ENCODE results near the gene TPTE. TPM values are rescaled to one million over a fixed set of nuclear protein-coding genes. Genes with fewer than 3 reads are reported as not detected.
"Not testable (repeated sequence)": the region's sequence is repeated elsewhere in the genome, so short reads cannot be mapped to it uniquely, and the experiment has no call there.

Gene TPTE
- total RNA-seq, 1 experiment from 2014 or later = not detected

GRCh38 chr21:10627316-10627863 is 106.0 kb downstream of the TPTE start:
- no peaks in the 10 kb centered on the region for H3K27me3 Mint-ChIP-seq (ENCODE audit: low read depth)
- H3K36me3 Mint-ChIP-seq = no peaks in the 10 kb centered on the region; the same call in 1 of the 2 replicates
- ATAC-seq (no peak), DNase-seq (ENCODE audit: low spot score) (no peak)
- H3K9me3 Mint-ChIP-seq = no peaks in the 10 kb centered on the region
- no peak overlapping the region for H3K4me3 Mint-ChIP-seq
- H3K4me1 Mint-ChIP-seq = no peaks in the 10 kb centered on the region
- TF ChIP-seq ZNF232 (CRISPR knock-in tag; IDR thresholded peaks at IDR 0.05) = no peak
- TF ChIP-seq KAT7 (CRISPR knock-in tag; IDR thresholded peaks at IDR 0.05; ENCODE audit: borderline replicate concordance) = no peak
- no peak for TF ChIP-seq PRRX2 (CRISPR knock-in tag; IDR thresholded peaks at IDR 0.05)
- no peak for TF ChIP-seq ATF3 (CRISPR knock-in tag; conservative IDR thresholded peaks at IDR 0.05)
- no peak for TF ChIP-seq ZNF317 (CRISPR knock-in tag; IDR thresholded peaks at IDR 0.05; ENCODE audit: borderline replicate concordance, low read depth)
- TF ChIP-seq CREM (CRISPR knock-in tag; IDR thresholded peaks at IDR 0.05) = no peak
- no peak for TF ChIP-seq ATF6 (CRISPR knock-in tag; IDR thresholded peaks at IDR 0.05)
- TF ChIP-seq FOXP4 (CRISPR knock-in tag; IDR thresholded peaks at IDR 0.05) = no peak
- no peak for TF ChIP-seq AFF4 (CRISPR knock-in tag; IDR thresholded peaks at IDR 0.05; ENCODE audit: borderline replicate concordance)
- no peak for TF ChIP-seq TEAD4 (CRISPR knock-in tag; IDR thresholded peaks at IDR 0.05)
- TF ChIP-seq RELA (CRISPR knock-in tag; IDR thresholded peaks at IDR 0.05; ENCODE audit: borderline replicate concordance) = no peak
- no peak for TF ChIP-seq E2F4 (CRISPR knock-in tag; IDR thresholded peaks at IDR 0.05; ENCODE audit: borderline replicate concordance, low read depth)
- no peak for TF ChIP-seq ZBTB43 (CRISPR knock-in tag; IDR thresholded peaks at IDR 0.05)
- no peak for TF ChIP-seq JUN (CRISPR knock-in tag; IDR thresholded peaks at IDR 0.05)
- TF ChIP-seq GABPB1 (CRISPR knock-in tag; IDR thresholded peaks at IDR 0.05) = no peak
- TF ChIP-seq MYBL2 (CRISPR knock-in tag; IDR thresholded peaks at IDR 0.05) = no peak
- no peak for TF ChIP-seq ZBTB21 (CRISPR knock-in tag; IDR thresholded peaks at IDR 0.05; ENCODE audit: borderline replicate concordance)
- TF ChIP-seq ZNF219 (CRISPR knock-in tag; IDR thresholded peaks at IDR 0.05; ENCODE audit: borderline replicate concordance) = no peak
- TF ChIP-seq ESRRA (CRISPR knock-in tag; IDR thresholded peaks at IDR 0.05; ENCODE audit: borderline replicate concordance) = no peak
- no peak for TF ChIP-seq NFYB (CRISPR knock-in tag; conservative IDR thresholded peaks at IDR 0.05; ENCODE audit: low read depth)
- H3K27ac Mint-ChIP-seq = no peak overlapping the region
- POLR2A ChIA-PET = no interaction called here
- CTCF ChIA-PET = no interaction called here

GRCh38 chr21:10629239-10629638 is 107.9 kb downstream of the TPTE start:
- ATAC-seq; H3K36me3 Mint-ChIP-seq; DNase-seq (ENCODE audit: low spot score); H3K4me3 Mint-ChIP-seq; H3K27ac Mint-ChIP-seq; H3K27me3 Mint-ChIP-seq (ENCODE audit: low read depth); CTCF ChIA-PET; H3K4me1 Mint-ChIP-seq; POLR2A ChIA-PET; H3K9me3 Mint-ChIP-seq: not testable (repeated sequence)

GRCh38 chr21:10630829-10631228 is 109.4 kb downstream of the TPTE start:
- H3K4me1 Mint-ChIP-seq; H3K9me3 Mint-ChIP-seq; DNase-seq (ENCODE audit: low spot score); H3K4me3 Mint-ChIP-seq; H3K27ac Mint-ChIP-seq; POLR2A ChIA-PET; CTCF ChIA-PET; H3K36me3 Mint-ChIP-seq; ATAC-seq; H3K27me3 Mint-ChIP-seq (ENCODE audit: low read depth): not testable (repeated sequence)

GRCh38 chr21:10631316-10631715 is 109.9 kb downstream of the TPTE start:
- DNase-seq (ENCODE audit: low spot score); H3K9me3 Mint-ChIP-seq; H3K4me1 Mint-ChIP-seq; H3K27me3 Mint-ChIP-seq (ENCODE audit: low read depth); H3K27ac Mint-ChIP-seq; CTCF ChIA-PET; ATAC-seq; H3K4me3 Mint-ChIP-seq; H3K36me3 Mint-ChIP-seq; POLR2A ChIA-PET: not testable (repeated sequence)

All from WTC11 (cell line).